ENCODE results near the gene SPEM2.

Gene SPEM2

GRCh38 chr17:7403977-7404736 lies 21.3 kb upstream of the SPEM2 start, which contains the start of gene TMEM256:
Gene TMEM256, minus strand, starts transcription at chr17:7404097. Its CDS starts 13 bp downstream, at chr17:7404084.
- DNase-seq (ENCODE audit: low read depth), result peak; percentile 96
- no peak for TF ChIP-seq CTCF (IDR thresholded peaks at IDR 0.05; ENCODE audit: low read depth, low read length, missing control alignments)
- peak within 1 kb of the TSS; percentile 92 for H3K4me3 ChIP-seq (ENCODE audit: low read depth, low read length)

GRCh38 chr17:7404737-7405349 lies 20.6 kb upstream of the SPEM2 start:
- DNase-seq (ENCODE audit: low read depth), result no peak
- H3K4me3 ChIP-seq (ENCODE audit: low read depth, low read length), result peak overlapping the region; percentile 92
- TF ChIP-seq CTCF (IDR thresholded peaks at IDR 0.05; ENCODE audit: low read depth, low read length, missing control alignments), result no peak

GRCh38 chr17:7405350-7406234 lies 19.8 kb upstream of the SPEM2 start:
- H3K4me3 ChIP-seq (ENCODE audit: low read depth, low read length), result no peak overlapping the region
- no peak for TF ChIP-seq CTCF (IDR thresholded peaks at IDR 0.05; ENCODE audit: low read depth, low read length, missing control alignments)
- DNase-seq (ENCODE audit: low read depth), result no peak

- no peak for TF ChIP-seq CTCF (IDR thresholded peaks at IDR 0.05; ENCODE audit: low read depth, low read length, missing control alignments)
- no peak for DNase-seq (ENCODE audit: low read depth)
- H3K4me3 ChIP-seq (ENCODE audit: low read depth, low read length), result no peak overlapping the region
Measured at GRCh38 chr17:7406235-7406825, 19.1 kb upstream of the SPEM2 start.

GRCh38 chr17:7407082-7407481 lies 18.3 kb upstream of the SPEM2 start:
- DNase-seq (ENCODE audit: low read depth), result no peak
- TF ChIP-seq CTCF (IDR thresholded peaks at IDR 0.05; ENCODE audit: low read depth, low read length, missing control alignments), result no peak
- no peak overlapping the region for H3K4me3 ChIP-seq (ENCODE audit: low read depth, low read length)

GRCh38 chr17:7407485-7408251 lies 17.7 kb upstream of the SPEM2 start, which contains the start of gene NLGN2:
Gene NLGN2, plus strand, starts transcription at chr17:7407845. Its CDS starts 411 bp downstream, at chr17:7408256.
- H3K4me3 ChIP-seq (ENCODE audit: low read depth, low read length), result no peak within 1 kb of the TSS
- no peak for TF ChIP-seq CTCF (IDR thresholded peaks at IDR 0.05; ENCODE audit: low read depth, low read length, missing control alignments)
- no peak for DNase-seq (ENCODE audit: low read depth)

All from GM12864 (cell line).